Liver (tissue), 9 donors: ENCODE results near the gene LRRC30. TPM values are rescaled to one million over a fixed set of nuclear protein-coding genes. Genes with fewer than 3 reads are reported as not detected.

ENCODE experiments used
- DNase-seq: peaks from one replicate; pipeline ENCODE4 v3.0.0-alpha.2; 2017; ENCODE audit warnings: low spot score
- H3K27ac ChIP-seq, 2 donors: one replicate each; pipeline ENCODE4 v1.7.0; 2013; ENCODE audit warnings: inconsistent platforms in 2 of 2, low read length in 2 of 2, control low read depth in 1 of 2, low read depth in 1 of 2, mild to moderate bottlenecking in 1 of 2
- H3K27me3 ChIP-seq, 4 donors: one replicate each; pipeline versions ENCODE4 v1.6.1 to v1.7.0; 2013; ENCODE audit warnings: low read length in 3 of 4, inconsistent platforms in 1 of 4, mild to moderate bottlenecking in 1 of 4, moderate library complexity in 1 of 4; ENCODE audit not compliant: control insufficient read depth in 4 of 4, insufficient read depth in 4 of 4
- H3K36me3 ChIP-seq, 4 donors: one replicate each; pipeline versions ENCODE4 v1.6.1 to v1.7.0; 2013; ENCODE audit warnings: low read length in 3 of 4, mild to moderate bottlenecking in 3 of 4, low read depth in 1 of 4, moderate library complexity in 1 of 4; ENCODE audit not compliant: control insufficient read depth in 4 of 4, insufficient read depth in 3 of 4
- H3K4me1 ChIP-seq, 4 donors: one replicate each; pipeline versions ENCODE4 v1.6.1 to v1.7.0; 2013; ENCODE audit warnings: low read length in 3 of 4, mild to moderate bottlenecking in 3 of 4, moderate library complexity in 1 of 4; ENCODE audit not compliant: control insufficient read depth in 4 of 4, insufficient read depth in 4 of 4
- H3K4me3 ChIP-seq, 3 donors: one replicate each; pipeline versions ENCODE4 v1.6.1 to v1.7.0; 2013; ENCODE audit warnings: low read length in 3 of 3, control low read depth in 1 of 3, low read depth in 1 of 3, mild to moderate bottlenecking in 1 of 3
- H3K9ac ChIP-seq, 2 donors: one replicate each; pipeline ENCODE4 v1.7.0; 2013; ENCODE audit warnings: low read length in 2 of 2, mild to moderate bottlenecking in 2 of 2, moderate library complexity in 2 of 2, control low read depth in 1 of 2, low read depth in 1 of 2
- H3K9me3 ChIP-seq, 4 donors: one replicate each; pipeline versions ENCODE4 v1.6.1 to v1.7.0; 2013; ENCODE audit warnings: low read length in 3 of 4; ENCODE audit not compliant: control insufficient read depth in 4 of 4
- EGR1 ChIP-seq, 2 donors: IDR thresholded peaks; 2 replicates each; pipeline ENCODE4 v1.6.1; 2016 to 2018; ENCODE audit warnings: antibody characterized with exemption in 2 of 2, low read depth in 2 of 2
- FOXA1 ChIP-seq: IDR thresholded peaks from 2 replicates; pipeline ENCODE4 v1.6.1; 2016; ENCODE audit warnings: antibody characterized with exemption
- GABPA ChIP-seq, 2 donors: IDR thresholded peaks in 1 of 2; conservative IDR thresholded peaks in 1 of 2; 2 replicates each; pipeline ENCODE4 v1.6.1; 2016; ENCODE audit warnings: antibody characterized with exemption in 2 of 2, mild to moderate bottlenecking in 1 of 2, moderate library complexity in 1 of 2
- JUND ChIP-seq, 2 donors: IDR thresholded peaks; 2 replicates each; pipeline ENCODE4 v1.6.1; 2016; ENCODE audit warnings: antibody characterized with exemption in 2 of 2
- NR2F2 ChIP-seq: IDR thresholded peaks from 2 replicates; pipeline ENCODE4 v1.6.1; 2016; ENCODE audit warnings: antibody characterized with exemption
- RAD21 ChIP-seq, 2 donors: IDR thresholded peaks; 2 replicates each; pipeline ENCODE4 v1.6.1; 2016; ENCODE audit warnings: antibody characterized with exemption in 2 of 2, mild to moderate bottlenecking in 2 of 2
- RXRA ChIP-seq, 2 donors: IDR thresholded peaks; 2 replicates each; pipeline ENCODE4 v1.6.1; 2017 to 2018; ENCODE audit warnings: antibody characterized with exemption in 2 of 2, mild to moderate bottlenecking in 1 of 2
- WGBS: extraction: QIAGEN DNeasy Blood & Tissue Kit; methylation state at CpG from one replicate; pipeline ENCODE4 v1.1.7; 2013; 5-methylcytosine and 5-hydroxymethylcytosine counted together
- polyA plus RNA-seq, 2 donors: library from polyadenylated mRNA; stranded (reverse) in 1 of 2; unstranded in 1 of 2; fragments of 200-250 nt in 1 of 2; fragments of >200 nt in 1 of 2; fragmentation: Nextera tagmentation in 1 of 2; extraction: Ambion mirVana in 1 of 2; gene quantifications; one replicate each; pipeline versions ENCODE4 v1.2.1 to v1.2.3, GENCODE V29; 2013 to 2015
- total RNA-seq, 2 donors: library from RNA; depleted of rRNA; stranded (reverse); fragments of >200 nt; gene quantifications; one replicate each; pipeline ENCODE4 v1.2.3, GENCODE V29; 2014
- TF ChIP-seq, protein P1 (sequence below): IDR thresholded peaks from 2 replicates; pipeline ENCODE4 v1.6.1; 2016; ENCODE audit warnings: antibody characterized with exemption
- TF ChIP-seq, protein P2 (sequence below): IDR thresholded peaks from 2 replicates; pipeline ENCODE4 v1.6.1; 2016; ENCODE audit warnings: antibody characterized with exemption
- TF ChIP-seq, protein P3 (sequence below): fragments of 150-350 bp; IDR thresholded peaks from 2 replicates; pipeline ENCODE4 v1.5.1; 2017; ENCODE audit warnings: improper control_type of control experiment, low read depth, low read length; ENCODE audit not compliant: missing input control
- TF ChIP-seq, protein P4 (sequence below): IDR thresholded peaks from 2 replicates; pipeline ENCODE4 v1.6.1; 2016; ENCODE audit warnings: antibody characterized with exemption, mild to moderate bottlenecking
- TF ChIP-seq, protein P5 (sequence below): IDR thresholded peaks from 2 replicates; pipeline ENCODE4 v1.6.1; 2016; ENCODE audit warnings: antibody characterized with exemption
- donor health status: healthy.
- donor health status: healthy.
- donor health status: healthy.
- donor health status: healthy.
- donor health status: healthy.

The LRRC30 gene
- total and polyA plus RNA-seq, 4 donors: not detected

DNA sequence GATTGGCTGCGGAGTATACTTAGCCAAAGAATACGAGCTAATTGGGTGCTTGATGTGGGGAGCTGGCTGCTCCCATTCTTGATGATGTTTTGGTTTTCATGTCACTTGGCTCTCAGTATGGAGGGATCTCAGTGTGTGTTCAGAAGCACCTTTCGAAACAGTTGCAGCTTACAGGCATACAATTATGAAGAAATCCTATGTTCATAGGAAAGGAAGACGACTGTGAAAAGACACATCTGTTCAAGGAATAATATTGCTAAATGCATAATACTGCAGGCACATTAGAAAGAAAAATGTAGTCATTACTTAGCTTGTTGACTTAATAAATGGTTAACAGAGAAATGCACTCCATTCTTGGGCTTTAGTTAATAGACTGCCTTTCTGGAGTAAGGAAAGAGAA, 4.1 kb downstream of the LRRC30 start:
- H3K9me3 ChIP-seq: no peaks in the 10 kb centered on the region
- no peak overlapping the region for H3K4me3 ChIP-seq
- H3K36me3 ChIP-seq: no peaks in the 10 kb centered on the region
- TF ChIP-seq RAD21 (IDR thresholded peaks at IDR 0.05) (no peak), NR2F2 (no peak), GABPA (IDR thresholded peaks at IDR 0.05 in 1 of 2, conservative IDR thresholded peaks at IDR 0.05 in 1 of 2) (no peak), JUND (IDR thresholded peaks at IDR 0.05) (no peak)
- TF ChIP-seq, protein P1, sequence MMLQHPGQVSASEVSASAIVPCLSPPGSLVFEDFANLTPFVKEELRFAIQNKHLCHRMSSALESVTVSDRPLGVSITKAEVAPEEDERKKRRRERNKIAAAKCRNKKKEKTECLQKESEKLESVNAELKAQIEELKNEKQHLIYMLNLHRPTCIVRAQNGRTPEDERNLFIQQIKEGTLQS: no peak
- TF ChIP-seq, protein P2, sequence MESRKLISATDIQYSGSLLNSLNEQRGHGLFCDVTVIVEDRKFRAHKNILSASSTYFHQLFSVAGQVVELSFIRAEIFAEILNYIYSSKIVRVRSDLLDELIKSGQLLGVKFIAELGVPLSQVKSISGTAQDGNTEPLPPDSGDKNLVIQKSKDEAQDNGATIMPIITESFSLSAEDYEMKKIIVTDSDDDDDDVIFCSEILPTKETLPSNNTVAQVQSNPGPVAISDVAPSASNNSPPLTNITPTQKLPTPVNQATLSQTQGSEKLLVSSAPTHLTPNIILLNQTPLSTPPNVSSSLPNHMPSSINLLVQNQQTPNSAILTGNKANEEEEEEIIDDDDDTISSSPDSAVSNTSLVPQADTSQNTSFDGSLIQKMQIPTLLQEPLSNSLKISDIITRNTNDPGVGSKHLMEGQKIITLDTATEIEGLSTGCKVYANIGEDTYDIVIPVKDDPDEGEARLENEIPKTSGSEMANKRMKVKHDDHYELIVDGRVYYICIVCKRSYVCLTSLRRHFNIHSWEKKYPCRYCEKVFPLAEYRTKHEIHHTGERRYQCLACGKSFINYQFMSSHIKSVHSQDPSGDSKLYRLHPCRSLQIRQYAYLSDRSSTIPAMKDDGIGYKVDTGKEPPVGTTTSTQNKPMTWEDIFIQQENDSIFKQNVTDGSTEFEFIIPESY: no peak
- TF ChIP-seq, protein P3, sequence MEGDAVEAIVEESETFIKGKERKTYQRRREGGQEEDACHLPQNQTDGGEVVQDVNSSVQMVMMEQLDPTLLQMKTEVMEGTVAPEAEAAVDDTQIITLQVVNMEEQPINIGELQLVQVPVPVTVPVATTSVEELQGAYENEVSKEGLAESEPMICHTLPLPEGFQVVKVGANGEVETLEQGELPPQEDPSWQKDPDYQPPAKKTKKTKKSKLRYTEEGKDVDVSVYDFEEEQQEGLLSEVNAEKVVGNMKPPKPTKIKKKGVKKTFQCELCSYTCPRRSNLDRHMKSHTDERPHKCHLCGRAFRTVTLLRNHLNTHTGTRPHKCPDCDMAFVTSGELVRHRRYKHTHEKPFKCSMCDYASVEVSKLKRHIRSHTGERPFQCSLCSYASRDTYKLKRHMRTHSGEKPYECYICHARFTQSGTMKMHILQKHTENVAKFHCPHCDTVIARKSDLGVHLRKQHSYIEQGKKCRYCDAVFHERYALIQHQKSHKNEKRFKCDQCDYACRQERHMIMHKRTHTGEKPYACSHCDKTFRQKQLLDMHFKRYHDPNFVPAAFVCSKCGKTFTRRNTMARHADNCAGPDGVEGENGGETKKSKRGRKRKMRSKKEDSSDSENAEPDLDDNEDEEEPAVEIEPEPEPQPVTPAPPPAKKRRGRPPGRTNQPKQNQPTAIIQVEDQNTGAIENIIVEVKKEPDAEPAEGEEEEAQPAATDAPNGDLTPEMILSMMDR: no peak
- TF ChIP-seq, protein P4, sequence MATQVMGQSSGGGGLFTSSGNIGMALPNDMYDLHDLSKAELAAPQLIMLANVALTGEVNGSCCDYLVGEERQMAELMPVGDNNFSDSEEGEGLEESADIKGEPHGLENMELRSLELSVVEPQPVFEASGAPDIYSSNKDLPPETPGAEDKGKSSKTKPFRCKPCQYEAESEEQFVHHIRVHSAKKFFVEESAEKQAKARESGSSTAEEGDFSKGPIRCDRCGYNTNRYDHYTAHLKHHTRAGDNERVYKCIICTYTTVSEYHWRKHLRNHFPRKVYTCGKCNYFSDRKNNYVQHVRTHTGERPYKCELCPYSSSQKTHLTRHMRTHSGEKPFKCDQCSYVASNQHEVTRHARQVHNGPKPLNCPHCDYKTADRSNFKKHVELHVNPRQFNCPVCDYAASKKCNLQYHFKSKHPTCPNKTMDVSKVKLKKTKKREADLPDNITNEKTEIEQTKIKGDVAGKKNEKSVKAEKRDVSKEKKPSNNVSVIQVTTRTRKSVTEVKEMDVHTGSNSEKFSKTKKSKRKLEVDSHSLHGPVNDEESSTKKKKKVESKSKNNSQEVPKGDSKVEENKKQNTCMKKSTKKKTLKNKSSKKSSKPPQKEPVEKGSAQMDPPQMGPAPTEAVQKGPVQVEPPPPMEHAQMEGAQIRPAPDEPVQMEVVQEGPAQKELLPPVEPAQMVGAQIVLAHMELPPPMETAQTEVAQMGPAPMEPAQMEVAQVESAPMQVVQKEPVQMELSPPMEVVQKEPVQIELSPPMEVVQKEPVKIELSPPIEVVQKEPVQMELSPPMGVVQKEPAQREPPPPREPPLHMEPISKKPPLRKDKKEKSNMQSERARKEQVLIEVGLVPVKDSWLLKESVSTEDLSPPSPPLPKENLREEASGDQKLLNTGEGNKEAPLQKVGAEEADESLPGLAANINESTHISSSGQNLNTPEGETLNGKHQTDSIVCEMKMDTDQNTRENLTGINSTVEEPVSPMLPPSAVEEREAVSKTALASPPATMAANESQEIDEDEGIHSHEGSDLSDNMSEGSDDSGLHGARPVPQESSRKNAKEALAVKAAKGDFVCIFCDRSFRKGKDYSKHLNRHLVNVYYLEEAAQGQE: no peak
- WGBS: 81% methylated on average over 4 of the region's 4 CpGs
- no peak overlapping the region for H3K9ac ChIP-seq
- H3K27ac ChIP-seq: no peak overlapping the region
- DNase-seq: no peak
- no peaks in the 10 kb centered on the region for H3K27me3 ChIP-seq
- H3K4me1 ChIP-seq: no peaks in the 10 kb centered on the region

DNA sequence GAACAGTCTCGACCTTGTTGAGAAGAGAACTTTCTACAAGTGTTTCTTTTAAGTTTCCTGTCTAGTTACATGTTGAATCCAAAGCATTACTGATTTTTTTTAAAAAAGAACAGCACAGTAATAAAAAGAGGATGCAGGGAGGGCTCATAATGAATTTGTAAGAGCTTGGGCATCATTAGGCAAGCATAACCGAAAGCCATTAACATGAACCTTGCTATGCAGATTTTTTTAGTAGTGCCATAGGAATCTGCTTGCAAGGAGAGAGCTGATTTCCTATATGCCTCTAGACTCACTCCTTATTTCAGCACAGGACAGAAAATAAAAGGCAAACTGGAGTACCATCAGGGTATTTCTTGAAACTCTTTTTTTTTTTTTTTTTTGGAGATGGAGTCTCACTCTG, 5.2 kb downstream of the LRRC30 start:
- Histone ChIP-seq H3K27me3 (no peaks in the 10 kb centered on the region), H3K36me3 (no peaks in the 10 kb centered on the region), H3K4me1 (no peaks in the 10 kb centered on the region), H3K9me3 (no peaks in the 10 kb centered on the region), H3K4me3 (no peak overlapping the region), H3K27ac (no peak overlapping the region), H3K9ac (no peak overlapping the region)
- 85% methylated on average over 2 of the region's 2 CpGs for WGBS
- no peak for TF ChIP-seq RXRA (IDR thresholded peaks at IDR 0.05)
- TF ChIP-seq, protein P5, sequence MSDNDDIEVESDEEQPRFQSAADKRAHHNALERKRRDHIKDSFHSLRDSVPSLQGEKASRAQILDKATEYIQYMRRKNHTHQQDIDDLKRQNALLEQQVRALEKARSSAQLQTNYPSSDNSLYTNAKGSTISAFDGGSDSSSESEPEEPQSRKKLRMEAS: no peak
- TF ChIP-seq EGR1 (IDR thresholded peaks at IDR 0.05; ENCODE audit: low read depth in 2 of 2): no peak
- no peak for TF ChIP-seq FOXA1
- no peak for DNase-seq
